SK-N-SH (cell line): ENCODE data around the gene SH3D19. TPM values are rescaled to one million over a fixed set of nuclear protein-coding genes. Genes with fewer than 3 reads are reported as not detected.

Source experiments
- CTCF ChIA-PET: fragments of 300-600, 350-600 bp; formaldehyde crosslinking; extraction: SDS; loops from one replicate; lab custom pipeline; 2021; lab: Yijun Ruan, JAX
- POLR2A ChIA-PET: fragments of 350-600 bp; sonication (Branson Sonifier 250); formaldehyde crosslinking; extraction: SDS; loops from one replicate; lab custom pipeline; 2020; ENCODE audit warnings: antibody characterized with exemption, inconsistent platforms; lab: Yijun Ruan, JAX
- DNase-seq: peaks from one replicate; pipeline ENCODE4 v3.0.0; 2012
- H2AFZ ChIP-seq: fragments of 200-600 bp; sonication (generic); 2 replicates; pipeline ENCODE4 v1.8.1; 2016; ENCODE audit warnings: antibody characterized with exemption, mild to moderate bottlenecking, low read depth
- H3F3A ChIP-seq: fragments of 200-600 bp; sonication (generic); replicated peaks from 2 replicates; pipeline ENCODE3; 2016; ENCODE audit warnings: antibody characterized with exemption, mild to moderate bottlenecking; ENCODE audit not compliant: insufficient read depth
- H3K27ac ChIP-seq, 2 experiments: fragments of 200-500 bp in 1 of 2; fragments of 200-600 bp in 1 of 2; sonication (Bioruptor generic) in 1 of 2; sonication (generic), shearing (Covaris generic) in 1 of 2; 2 replicates each; pipeline versions ENCODE4 v1.5.1 to v1.6.1; 2014 to 2016; ENCODE audit warnings: low read depth in 2 of 2, inconsistent platforms in 1 of 2, low read length in 1 of 2, mild to moderate bottlenecking in 1 of 2, mixed read lengths in 1 of 2
- H3K27me3 ChIP-seq: fragments of 200-600 bp; sonication (generic), shearing (Covaris generic); 2 replicates; pipeline ENCODE4 v1.6.1; 2016; ENCODE audit warnings: mixed run types; ENCODE audit not compliant: insufficient read depth
- H3K36me3 ChIP-seq, 2 experiments: fragments of 200-500 bp in 1 of 2; fragments of 200-600 bp in 1 of 2; sonication (Bioruptor generic) in 1 of 2; sonication (generic) in 1 of 2; replicated peaks in 1 of 2; 2 replicates each; pipeline versions ENCODE3 to v1.5.1; 2014 to 2016; ENCODE audit warnings: low read length in 1 of 2, mild to moderate bottlenecking in 1 of 2; ENCODE audit not compliant: insufficient read depth in 2 of 2, control insufficient read depth in 1 of 2
- H3K4me1 ChIP-seq, 2 experiments: fragments of 200-500 bp in 1 of 2; fragments of 200-600 bp in 1 of 2; sonication (Bioruptor generic) in 1 of 2; sonication (generic), shearing (Covaris generic) in 1 of 2; 2 replicates each; pipeline versions ENCODE4 v1.5.1 to v1.6.1; 2014 to 2016; ENCODE audit warnings: low read depth in 1 of 2, low read length in 1 of 2, mixed run types in 1 of 2; ENCODE audit not compliant: insufficient read depth in 2 of 2, control insufficient read depth in 1 of 2
- H3K4me2 ChIP-seq: fragments of 200-600 bp; sonication (generic), shearing (Covaris generic); 2 replicates; pipeline ENCODE4 v1.6.1; 2017; ENCODE audit warnings: mixed run types
- H3K4me3 ChIP-seq, 2 experiments: fragments of 200-500 bp in 1 of 2; fragments of 200-600 bp in 1 of 2; sonication (Bioruptor generic) in 1 of 2; sonication (generic), shearing (Covaris generic) in 1 of 2; 2 replicates each; pipeline versions ENCODE4 v1.5.1 to v1.8.1; 2014 to 2016; ENCODE audit warnings: low read depth in 2 of 2, inconsistent platforms in 1 of 2, low read length in 1 of 2, mild to moderate bottlenecking in 1 of 2, mixed read lengths in 1 of 2, moderate library complexity in 1 of 2
- H3K79me2 ChIP-seq: fragments of 200-600 bp; sonication (generic); 2 replicates; pipeline ENCODE4 v1.8.1; 2017; ENCODE audit warnings: mild to moderate bottlenecking; ENCODE audit not compliant: insufficient read depth
- H3K9ac ChIP-seq: fragments of 200-600 bp; sonication (generic); 2 replicates; pipeline ENCODE4 v1.6.1; 2017; ENCODE audit warnings: mixed run types
- H3K9me2 ChIP-seq: fragments of 200-600 bp; sonication (generic); 2 replicates; pipeline ENCODE4 v1.6.1; 2017; ENCODE audit warnings: mixed run types
- H3K9me3 ChIP-seq: fragments of 200-600 bp; sonication (generic); 2 replicates; pipeline ENCODE4 v1.6.1; 2017; ENCODE audit warnings: mixed run types, mild to moderate bottlenecking, moderate library complexity
- H4K20me1 ChIP-seq: fragments of 200-600 bp; sonication (generic); 2 replicates; pipeline ENCODE4 v1.6.1; 2017; ENCODE audit warnings: mild to moderate bottlenecking, mixed run types; ENCODE audit not compliant: insufficient read depth
- JUND ChIP-seq: IDR thresholded peaks from 2 replicates; pipeline ENCODE4 v1.4.0; 2012
- POLR2AphosphoS5 ChIP-seq: IDR thresholded peaks from 2 replicates; pipeline ENCODE4 v1.6.1; 2012; ENCODE audit warnings: low read depth, low read length
- RXRA ChIP-seq: IDR thresholded peaks from 2 replicates; pipeline ENCODE4 v1.4.0; 2012; ENCODE audit warnings: low read depth, mild to moderate bottlenecking, borderline replicate concordance
- TAF1 ChIP-seq: IDR thresholded peaks from 2 replicates; pipeline ENCODE4 v1.6.1; 2012; ENCODE audit warnings: low read depth, mild to moderate bottlenecking, low read length, moderate library complexity, borderline replicate concordance
- WGBS: methylation state at CpG from one replicate; pipeline ENCODE4 v1.1.6; 2017; ENCODE audit warnings: low lambda C conversion rate; 5-methylcytosine and 5-hydroxymethylcytosine counted together
- polyA plus RNA-seq, 3 experiments: library from polyadenylated mRNA; depleted of rRNA; stranded (reverse); fragments of >200 nt; gene quantifications; 2 replicates each; pipeline ENCODE4 v1.2.3, GENCODE V29; 2012
- TF ChIP-seq, protein P1 (sequence below): fragments of 200-600 bp; sonication (generic); IDR thresholded peaks from 2 replicates; pipeline ENCODE4 v1.6.1; 2017; ENCODE audit warnings: antibody characterized with exemption, mild to moderate bottlenecking, moderate library complexity

Gene SH3D19
- polyA plus RNA-seq, 1 of the 3 experiments (the other 2 are of a cell fraction) = 7.1 TPM

- H3K36me3 ChIP-seq = peaks cover 0 to 8% of the 10 kb centered on the region in 2 experiments
- POLR2A ChIA-PET = no interaction called here
- H3K9me3 ChIP-seq = no peaks in the 10 kb centered on the region
- no peaks in the 10 kb centered on the region for H4K20me1 ChIP-seq
- no peak overlapping the region for H3K9ac ChIP-seq
- no peak overlapping the region for H3K27ac ChIP-seq
- WGBS = 94% methylated on average over 1 of the region's 1 CpG
- CTCF ChIA-PET = no interaction called here
- peaks cover 13% of the 10 kb centered on the region for H3F3A ChIP-seq
- H3K27me3 ChIP-seq = no peaks in the 10 kb centered on the region
- no peak for DNase-seq
- TF ChIP-seq POLR2AphosphoS5 (no peak), TAF1 (no peak)
- TF ChIP-seq, protein P1, sequence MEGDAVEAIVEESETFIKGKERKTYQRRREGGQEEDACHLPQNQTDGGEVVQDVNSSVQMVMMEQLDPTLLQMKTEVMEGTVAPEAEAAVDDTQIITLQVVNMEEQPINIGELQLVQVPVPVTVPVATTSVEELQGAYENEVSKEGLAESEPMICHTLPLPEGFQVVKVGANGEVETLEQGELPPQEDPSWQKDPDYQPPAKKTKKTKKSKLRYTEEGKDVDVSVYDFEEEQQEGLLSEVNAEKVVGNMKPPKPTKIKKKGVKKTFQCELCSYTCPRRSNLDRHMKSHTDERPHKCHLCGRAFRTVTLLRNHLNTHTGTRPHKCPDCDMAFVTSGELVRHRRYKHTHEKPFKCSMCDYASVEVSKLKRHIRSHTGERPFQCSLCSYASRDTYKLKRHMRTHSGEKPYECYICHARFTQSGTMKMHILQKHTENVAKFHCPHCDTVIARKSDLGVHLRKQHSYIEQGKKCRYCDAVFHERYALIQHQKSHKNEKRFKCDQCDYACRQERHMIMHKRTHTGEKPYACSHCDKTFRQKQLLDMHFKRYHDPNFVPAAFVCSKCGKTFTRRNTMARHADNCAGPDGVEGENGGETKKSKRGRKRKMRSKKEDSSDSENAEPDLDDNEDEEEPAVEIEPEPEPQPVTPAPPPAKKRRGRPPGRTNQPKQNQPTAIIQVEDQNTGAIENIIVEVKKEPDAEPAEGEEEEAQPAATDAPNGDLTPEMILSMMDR = no peak
- TF ChIP-seq, all 33 proteins: peak for 0
- Histone ChIP-seq H3K79me2 (peaks cover 31% of the 10 kb centered on the region), H3K9me2 (no peaks in the 10 kb centered on the region), H3K4me2 (no peak overlapping the region), H3K4me3 (no peak overlapping the region), H3K4me1 (peaks cover 0 to 5% of the 10 kb centered on the region in 2 experiments; a peak in 1 of 4 replicates), H2AFZ (no peak overlapping the region)
These were observed 132.7 kb downstream of the SH3D19 start for GRCh38 chr4:151192556-151193235.

GRCh38 chr4:151184523-151185458, 140.6 kb downstream of the SH3D19 start:
- no peaks in the 10 kb centered on the region for H3K9me3 ChIP-seq
- ChIA-PET CTCF (interaction anchor here (0.8 to 1.0 kb wide), 2 partner anchors 58 to 67 kb away, joined by 3 read pairs; no protein-coding TSS in a partner anchor), POLR2A (no interaction called here)
- no peak overlapping the region for H3K4me3 ChIP-seq
- H3K9me2 ChIP-seq = no peaks in the 10 kb centered on the region
- H3K4me2 ChIP-seq = no peak overlapping the region
- DNase-seq = no peak
- no peak overlapping the region for H3K9ac ChIP-seq
- peaks cover 8% of the 10 kb centered on the region; the same call in 1 of the 2 replicates for H3K79me2 ChIP-seq
- H4K20me1 ChIP-seq = no peaks in the 10 kb centered on the region
- H3K27me3 ChIP-seq = no peaks in the 10 kb centered on the region
- no peaks in the 10 kb centered on the region for H3F3A ChIP-seq
- TF ChIP-seq RXRA (0 out of 2 replicates have a peak, but pooled peaks have one; percentile 18), TAF1 (no peak), JUND (0 out of 2 replicates have a peak, but pooled peaks have one; percentile 6)
- H3K4me1 ChIP-seq = peaks cover 0 to 2% of the 10 kb centered on the region in 2 experiments; a peak in 2 of 4 replicates
- no peak overlapping the region for H2AFZ ChIP-seq
- 77% methylated on average over 6 of the region's 6 CpGs for WGBS
- H3K27ac ChIP-seq = peak overlapping the region in 1 of 2 experiments; percentile 42; a peak in 1 of 4 replicates
- H3K36me3 ChIP-seq = peaks cover 0 to 17% of the 10 kb centered on the region in 2 experiments
